Mesodermal cell (in vitro differentiated cells): ENCODE results near the gene TM4SF5.

ENCODE experiments used
- H3K27ac ChIP-seq: 2 replicates; pipeline ENCODE4 v1.7.0; 2013; ENCODE audit warnings: mild to moderate bottlenecking, low read depth, low read length, moderate library complexity; ENCODE audit not compliant: severe bottlenecking
- H3K36me3 ChIP-seq: 2 replicates; pipeline ENCODE4 v1.7.1; 2013; ENCODE audit warnings: mild to moderate bottlenecking, low read length, moderate library complexity; ENCODE audit not compliant: control insufficient read depth, insufficient read depth
- H3K4me1 ChIP-seq: one replicate; pipeline ENCODE4 v1.7.1; 2013; ENCODE audit warnings: mild to moderate bottlenecking, low read length; ENCODE audit not compliant: insufficient read depth, control insufficient read depth, poor library complexity, severe bottlenecking
- H3K4me3 ChIP-seq: 2 replicates; pipeline ENCODE4 v1.7.0; 2013; ENCODE audit warnings: low read length, control low read depth, mild to moderate bottlenecking; ENCODE audit not compliant: insufficient read depth, poor library complexity, severe bottlenecking; ENCODE audit errors: extremely low read depth
- H3K9me3 ChIP-seq: 2 replicates; pipeline ENCODE4 v1.7.1; 2013; ENCODE audit warnings: mild to moderate bottlenecking, low read length, moderate library complexity; ENCODE audit not compliant: control insufficient read depth
- WGBS, 2 experiments: methylation state at CpG; one replicate each; pipeline ENCODE4 v1.1.5; 2013; ENCODE audit warnings: missing lambda C conversion rate in 2 of 2; ENCODE audit not compliant: insufficient coverage in 2 of 2; 5-methylcytosine and 5-hydroxymethylcytosine counted together

Gene TM4SF5

GRCh38 chr17:4748686-4749085, 23.0 kb upstream of the TM4SF5 start:
- no peak overlapping the region for H3K27ac ChIP-seq
- peaks cover 4% of the 10 kb centered on the region for H3K4me1 ChIP-seq
- 82 to 88% methylated on average over 2 of the region's 4 CpGs for WGBS, 2 experiments
- H3K9me3 ChIP-seq, result no peaks in the 10 kb centered on the region
- H3K36me3 ChIP-seq, result no peaks in the 10 kb centered on the region
- no peak overlapping the region for H3K4me3 ChIP-seq

GRCh38 chr17:4750606-4751005, 21.1 kb upstream of the TM4SF5 start:
- WGBS, 2 experiments, result 42 to 46% methylated on average over 3 of the region's 3 CpGs
- Histone ChIP-seq H3K9me3 (no peaks in the 10 kb centered on the region), H3K36me3 (no peaks in the 10 kb centered on the region), H3K27ac (no peak overlapping the region), H3K4me3 (no peak overlapping the region), H3K4me1 (peaks cover 4% of the 10 kb centered on the region)

- 100% methylated on average over 1 to 2 of the region's 5 CpGs for WGBS, 2 experiments
- H3K4me1 ChIP-seq, result peaks cover 4% of the 10 kb centered on the region
- H3K36me3 ChIP-seq, result no peaks in the 10 kb centered on the region
- no peaks in the 10 kb centered on the region for H3K9me3 ChIP-seq
- no peak overlapping the region for H3K27ac ChIP-seq
- no peak overlapping the region for H3K4me3 ChIP-seq
These were observed 19.8 kb upstream of the TM4SF5 start for GRCh38 chr17:4751932-4752331.

- no CpG with 5 or more reads among the region's 1 CpG for WGBS, 2 experiments
- Histone ChIP-seq H3K4me1 (no peaks in the 10 kb centered on the region), H3K27ac (no peak overlapping the region)
These were observed 18.3 kb upstream of the TM4SF5 start for GRCh38 chr17:4753392-4753791.

GRCh38 chr17:4759776-4760236, 11.9 kb upstream of the TM4SF5 start:
- Histone ChIP-seq H3K4me1 (no peaks in the 10 kb centered on the region), H3K9me3 (no peaks in the 10 kb centered on the region)
- WGBS, 2 experiments, result 96 to 97% methylated on average over 4 to 10 of the region's 10 CpGs

More at GRCh38 chr17:4753392-4753791, 18.3 kb upstream of the TM4SF5 start:
- H3K4me3 ChIP-seq, result no peak overlapping the region
- no peaks in the 10 kb centered on the region for H3K9me3 ChIP-seq
- H3K36me3 ChIP-seq, result no peaks in the 10 kb centered on the region

GRCh38 chr17:4764595-4764994, 7.1 kb upstream of the TM4SF5 start:
- Histone ChIP-seq H3K36me3 (no peaks in the 10 kb centered on the region), H3K4me3 (no peak overlapping the region), H3K27ac (no peak overlapping the region), H3K9me3 (no peaks in the 10 kb centered on the region), H3K4me1 (peaks cover 3% of the 10 kb centered on the region)
- WGBS, 2 experiments, result 100% methylated on average over 1 of the region's 3 CpGs; no CpG with 5 or more reads in 1 of the 2 experiments

More at GRCh38 chr17:4759776-4760236, 11.9 kb upstream of the TM4SF5 start:
- Histone ChIP-seq H3K27ac (no peak overlapping the region), H3K4me3 (no peak overlapping the region), H3K36me3 (no peaks in the 10 kb centered on the region)

- 93 to 100% methylated on average over 1 to 3 of the region's 3 CpGs for WGBS, 2 experiments
- H3K4me3 ChIP-seq, result no peak overlapping the region
- no peaks in the 10 kb centered on the region for H3K9me3 ChIP-seq
- peaks cover 6% of the 10 kb centered on the region for H3K4me1 ChIP-seq
- no peak overlapping the region for H3K27ac ChIP-seq
- H3K36me3 ChIP-seq, result no peaks in the 10 kb centered on the region
These were observed 5.5 kb upstream of the TM4SF5 start for GRCh38 chr17:4766201-4766600.

GRCh38 chr17:4766723-4767122, 5.0 kb upstream of the TM4SF5 start:
- Histone ChIP-seq H3K4me3 (no peak overlapping the region), H3K36me3 (no peaks in the 10 kb centered on the region), H3K4me1 (peaks cover 6% of the 10 kb centered on the region), H3K9me3 (no peaks in the 10 kb centered on the region), H3K27ac (no peak overlapping the region)
- WGBS, 2 experiments, result 91 to 96% methylated on average over 5 to 7 of the region's 9 CpGs

GRCh38 chr17:4768298-4768697, 3.4 kb upstream of the TM4SF5 start:
- H3K4me1 ChIP-seq, result peaks cover 6% of the 10 kb centered on the region
- no peaks in the 10 kb centered on the region for H3K36me3 ChIP-seq
- H3K27ac ChIP-seq, result no peak overlapping the region
- H3K9me3 ChIP-seq, result no peaks in the 10 kb centered on the region
- no peak overlapping the region for H3K4me3 ChIP-seq
- 83 to 89% methylated on average over 3 to 4 of the region's 6 CpGs for WGBS, 2 experiments

- Histone ChIP-seq H3K4me1 (peaks cover 6% of the 10 kb centered on the region), H3K4me3 (no peak overlapping the region), H3K36me3 (no peaks in the 10 kb centered on the region), H3K9me3 (no peaks in the 10 kb centered on the region), H3K27ac (no peak overlapping the region)
- WGBS, 2 experiments, result 89 to 100% methylated on average over 2 of the region's 2 CpGs
These were observed 2.1 kb upstream of the TM4SF5 start for GRCh38 chr17:4769628-4770027.

- Histone ChIP-seq H3K36me3 (no peaks in the 10 kb centered on the region), H3K27ac (no peak overlapping the region), H3K4me3 (no peak overlapping the region), H3K9me3 (no peaks in the 10 kb centered on the region), H3K4me1 (peaks cover 3% of the 10 kb centered on the region)
- whole genome bisulfite sequencing, 2 experiments, result 78 to 81% methylated on average over 7 to 8 of the region's 10 CpGs
These were observed 538 bp downstream of the TM4SF5 start for GRCh38 chr17:4772235-4772613.
